Stimulated activated CD4-positive, alpha-beta T cell treated with anti-CD3 and anti-CD28 coated beads, Interleukin-2, amount 100 ng/mL, for 48 hours (primary cell): ENCODE data around the gene SDHB.

Source experiments
- DNase-seq, 2 donors: peaks; one replicate each; pipeline ENCODE4 v3.0.0-alpha.2; 2020

SDHB gene

DNA sequence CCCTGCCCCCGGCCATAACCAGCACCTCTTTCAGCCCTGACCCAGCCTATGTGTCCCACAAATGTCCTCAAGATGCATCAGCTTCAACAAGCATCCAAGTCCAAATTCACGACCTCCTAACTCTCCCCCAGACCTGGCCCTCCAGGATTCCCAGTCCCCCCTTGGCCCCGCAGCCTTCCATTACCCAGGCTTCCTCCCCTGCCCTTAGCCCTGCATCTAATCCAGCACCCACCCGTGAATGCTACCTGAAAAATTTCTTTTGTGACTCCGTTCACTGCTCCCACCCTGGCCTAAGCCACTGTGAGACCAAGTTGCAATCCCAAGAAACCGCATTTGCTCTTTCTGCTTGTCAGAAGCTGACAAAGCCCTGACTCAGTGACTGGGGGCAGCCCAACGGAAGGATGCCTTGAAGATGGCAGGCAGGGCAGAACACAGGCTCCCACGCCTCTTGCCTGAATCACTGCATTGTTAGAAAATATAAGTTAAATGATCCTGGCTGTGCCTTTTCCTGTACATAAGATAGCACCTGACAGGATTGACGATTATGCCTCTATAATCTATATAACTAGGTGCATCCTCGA, 72.5 kb downstream of the SDHB start:
- DNase-seq, result no peak

DNA sequence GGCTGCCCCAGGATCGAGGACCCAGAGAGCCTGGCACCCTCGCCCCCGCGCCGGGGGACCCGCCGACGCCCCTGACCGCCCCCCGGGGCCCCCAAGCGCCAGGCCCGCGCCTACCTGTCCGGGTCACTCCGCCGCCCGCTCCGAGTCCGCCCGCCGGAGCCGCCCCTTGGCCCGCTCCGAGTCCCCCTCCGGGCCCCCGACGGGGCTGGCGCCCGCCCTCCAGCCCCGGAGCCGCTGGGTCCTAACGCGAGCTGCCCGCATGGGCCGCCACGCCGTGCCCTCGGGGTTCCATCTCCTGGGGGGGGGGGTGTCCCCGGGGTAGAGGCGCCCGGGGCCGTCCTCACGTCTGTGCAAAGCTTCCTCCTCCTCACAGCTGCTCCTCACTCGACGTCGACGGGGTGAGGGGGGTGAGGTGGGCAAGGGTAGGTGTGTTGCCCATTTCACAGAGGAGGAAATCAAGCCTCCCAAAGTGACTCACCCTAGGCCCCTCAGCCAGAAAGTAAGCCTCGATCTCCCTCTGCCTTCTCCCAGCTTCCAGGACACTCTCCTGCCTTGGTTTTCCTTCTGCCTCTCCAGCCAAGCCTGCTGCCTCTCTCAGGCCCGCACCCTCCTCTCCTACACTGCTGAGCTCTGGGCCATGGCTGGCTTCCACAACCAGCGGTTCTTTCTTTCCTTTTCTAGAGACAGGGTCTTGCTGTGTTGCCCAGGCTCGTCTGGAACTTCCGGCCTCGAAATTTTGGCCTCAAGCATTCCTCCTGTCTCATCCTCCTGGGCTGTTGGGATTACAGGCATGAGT, 73.2 kb downstream of the SDHB start, which contains the start of gene MFAP2:
MFAP2 (minus strand) TSS at position 148 of the 796 bp plus-strand sequence. CDS start 2,347 bp downstream, outside the sequence.
- DNase-seq, result no peak

GRCh38 chr1:16979475-16980327, 74.1 kb downstream of the SDHB start:
- DNase-seq, result no peak

DNA sequence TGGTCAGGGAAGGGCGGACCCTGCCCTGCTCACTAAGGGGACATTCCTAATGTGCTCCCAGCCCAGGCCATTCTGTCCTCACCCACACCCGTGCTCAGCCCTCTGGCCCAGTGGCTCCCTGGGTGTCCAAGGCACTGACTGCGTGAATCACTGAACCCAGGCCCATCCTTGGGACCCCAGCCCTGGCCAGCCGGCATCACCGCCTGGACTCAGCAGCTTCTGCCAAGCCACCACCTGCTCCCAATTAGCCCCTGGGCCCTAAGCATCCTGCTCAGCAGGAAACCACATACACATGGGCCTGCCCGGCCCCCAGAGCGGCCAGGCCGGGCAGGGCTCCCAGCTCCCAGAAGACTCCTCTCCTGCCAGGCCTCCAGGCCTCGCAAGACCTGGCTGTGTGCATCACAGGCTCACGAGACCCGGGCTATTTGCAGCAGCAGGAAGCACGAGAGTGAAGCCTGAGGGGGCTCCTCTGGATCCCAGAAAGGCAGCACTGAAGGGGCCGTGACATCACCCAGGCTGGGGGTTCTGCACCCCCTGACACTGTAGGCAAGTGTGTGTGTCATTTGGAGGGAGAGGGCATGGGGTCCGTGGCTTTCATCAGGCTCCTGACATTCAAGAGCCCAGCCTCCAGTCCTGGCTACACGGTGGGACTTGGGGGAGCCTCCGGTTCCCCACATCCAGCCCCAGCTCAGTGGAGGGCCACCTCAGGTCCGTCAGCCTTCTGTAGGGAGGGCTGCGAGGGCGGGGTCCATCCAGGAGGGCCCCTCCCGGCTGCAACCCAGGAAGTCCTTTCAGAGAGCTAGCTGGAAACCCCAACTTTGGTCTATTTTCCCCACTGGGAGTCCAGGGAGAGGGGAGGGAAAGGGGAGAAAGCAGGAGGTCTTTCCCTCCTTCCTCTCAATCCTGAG, 75.0 kb downstream of the SDHB start:
- DNase-seq, result no peak

DNA sequence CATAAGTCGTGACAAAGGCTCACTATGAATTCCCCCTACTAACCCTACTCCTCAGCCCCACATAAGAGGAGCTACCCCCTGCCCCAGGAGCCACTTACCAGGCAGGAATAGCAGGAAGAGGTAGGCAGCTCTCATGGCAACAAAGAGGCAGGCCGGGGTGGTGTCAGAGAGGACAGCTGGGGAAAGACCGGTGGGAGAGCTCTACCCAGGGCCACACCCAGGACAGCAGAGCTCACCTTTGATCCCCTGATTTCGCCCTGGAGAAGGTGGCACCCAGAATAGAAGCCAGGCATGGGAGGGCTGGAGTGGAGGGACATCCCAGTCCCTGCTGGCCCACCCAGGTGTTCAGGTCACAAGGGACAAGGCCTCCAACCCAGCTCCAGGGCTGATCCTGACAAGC, 75.7 kb downstream of the SDHB start:
- DNase-seq, result no peak

DNA sequence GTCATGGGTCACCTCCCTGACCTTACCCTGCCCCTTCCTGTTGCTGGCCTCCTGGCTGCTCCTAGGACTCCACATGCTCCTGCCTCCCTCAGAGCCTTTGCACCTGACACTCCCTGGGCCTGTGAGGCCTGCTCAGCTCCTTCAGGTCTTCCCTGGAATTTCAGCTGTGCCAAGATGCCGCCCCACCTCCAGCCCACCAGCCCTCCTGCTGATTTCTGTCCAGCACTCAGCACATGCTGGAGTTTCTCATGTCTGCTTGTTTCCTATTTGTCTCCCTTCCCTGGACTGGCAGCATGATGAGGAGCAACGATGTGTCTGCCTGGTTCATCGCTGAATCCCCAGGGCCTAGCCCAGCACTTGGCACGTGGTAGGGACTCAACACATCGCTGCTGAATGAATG, 76.5 kb downstream of the SDHB start:
- no peak for DNase-seq

DNA sequence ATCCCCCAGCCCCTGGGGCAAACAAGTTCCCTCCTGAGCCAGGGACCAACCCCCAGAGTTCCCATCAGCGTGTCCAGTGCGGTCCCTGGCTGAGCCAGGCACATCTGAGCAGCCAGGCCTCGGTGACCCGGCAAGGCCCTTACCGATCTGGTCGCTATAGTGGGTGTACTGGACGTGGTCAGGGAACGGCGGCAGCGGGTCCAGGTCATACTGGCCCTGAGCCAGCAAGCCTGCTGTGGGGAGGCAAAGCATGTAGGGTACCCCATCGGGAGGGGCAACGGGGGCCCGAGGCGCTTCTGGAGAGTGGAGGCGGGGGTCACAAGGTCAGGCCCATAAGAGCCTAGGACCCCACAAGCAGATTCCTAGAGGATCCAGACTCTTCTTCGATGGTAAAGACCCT, 76.9 kb downstream of the SDHB start:
- DNase-seq, result no peak

DNA sequence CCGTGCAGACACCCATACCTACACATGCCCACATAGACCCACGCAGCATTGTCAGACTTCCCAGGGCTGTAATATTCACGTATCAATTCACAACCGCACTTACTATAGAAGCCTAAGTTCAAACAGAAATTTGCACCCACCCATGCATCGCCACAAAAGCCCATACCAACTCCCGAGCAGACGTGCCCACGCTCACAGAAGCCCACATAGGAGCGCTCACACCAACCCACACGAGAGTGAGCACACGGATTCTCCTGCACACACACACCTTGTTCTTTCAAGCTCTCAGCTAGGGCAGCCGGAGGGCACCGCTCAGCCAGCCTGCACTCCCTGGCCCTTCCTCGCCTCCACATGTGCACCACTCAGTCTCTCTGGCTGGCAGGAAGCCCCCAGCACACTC, 78.0 kb downstream of the SDHB start:
- no peak for DNase-seq

DNA sequence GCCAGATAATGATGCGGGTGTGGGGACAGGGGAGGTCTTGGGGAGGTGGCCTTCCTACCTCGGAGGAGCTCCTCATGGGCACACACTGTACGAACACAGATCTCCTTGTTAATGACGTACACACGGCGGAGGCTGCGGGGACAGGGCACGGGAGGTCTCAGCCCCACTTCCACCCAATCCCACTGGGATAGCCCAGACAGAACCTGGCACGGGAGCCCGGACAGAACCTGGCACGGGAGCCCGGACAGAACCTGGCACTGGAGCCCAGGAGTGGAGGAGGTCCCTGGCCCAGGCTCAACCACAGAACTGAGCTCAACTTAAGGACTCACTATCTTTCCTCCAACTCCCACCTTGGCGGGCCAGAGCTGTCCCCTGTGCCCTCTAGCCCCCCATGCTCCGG, 78.6 kb downstream of the SDHB start:
- no peak for DNase-seq

DNA sequence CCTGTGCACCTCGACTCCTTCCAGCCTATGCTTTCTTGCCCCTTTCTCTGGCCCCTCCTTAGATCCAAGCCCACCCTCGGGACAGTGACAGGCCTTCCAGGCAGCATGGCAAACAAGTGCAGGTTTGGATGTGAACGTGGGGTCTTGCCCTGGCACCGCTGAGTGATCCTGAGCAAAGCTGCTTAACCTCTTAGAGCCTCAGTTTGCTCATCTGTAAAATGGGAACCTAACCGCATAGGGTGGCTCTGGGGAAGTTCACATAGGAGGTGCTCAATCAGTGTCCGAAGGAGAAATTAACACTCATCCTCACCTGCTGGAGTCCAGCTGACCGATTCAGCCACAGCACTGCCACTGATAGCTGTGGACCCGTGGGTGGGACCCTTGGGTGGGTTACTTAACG, 80.6 kb downstream of the SDHB start:
- no peak for DNase-seq

- no peak for DNase-seq
Measured at GRCh38 chr1:16972189-16972895, 81.5 kb downstream of the SDHB start.

- DNase-seq, result no peak
Measured at GRCh38 chr1:16971341-16972188, 82.3 kb downstream of the SDHB start.

GRCh38 chr1:16970132-16970910, 83.5 kb downstream of the SDHB start:
- DNase-seq, result no peak

DNA sequence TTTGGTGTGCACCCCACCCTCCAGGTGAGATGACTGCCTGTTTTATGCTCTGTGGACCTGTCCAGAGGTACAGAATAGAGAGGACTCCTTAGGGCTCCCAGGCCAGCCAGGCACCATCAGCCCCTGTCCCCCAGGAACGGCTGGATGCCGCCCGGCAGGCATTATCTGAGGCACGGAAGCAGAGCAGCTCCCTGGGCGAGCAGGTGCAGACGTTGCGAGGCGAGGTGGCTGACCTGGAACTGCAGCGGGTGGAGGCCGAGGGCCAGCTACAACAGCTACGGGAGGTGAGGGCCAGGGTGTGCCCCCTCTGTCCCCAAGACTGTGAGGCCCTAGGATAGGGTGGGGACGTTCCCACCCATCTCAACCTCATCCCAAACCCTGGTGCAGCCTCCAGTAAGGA, 84.2 kb downstream of the SDHB start:
- DNase-seq, result no peak

DNA sequence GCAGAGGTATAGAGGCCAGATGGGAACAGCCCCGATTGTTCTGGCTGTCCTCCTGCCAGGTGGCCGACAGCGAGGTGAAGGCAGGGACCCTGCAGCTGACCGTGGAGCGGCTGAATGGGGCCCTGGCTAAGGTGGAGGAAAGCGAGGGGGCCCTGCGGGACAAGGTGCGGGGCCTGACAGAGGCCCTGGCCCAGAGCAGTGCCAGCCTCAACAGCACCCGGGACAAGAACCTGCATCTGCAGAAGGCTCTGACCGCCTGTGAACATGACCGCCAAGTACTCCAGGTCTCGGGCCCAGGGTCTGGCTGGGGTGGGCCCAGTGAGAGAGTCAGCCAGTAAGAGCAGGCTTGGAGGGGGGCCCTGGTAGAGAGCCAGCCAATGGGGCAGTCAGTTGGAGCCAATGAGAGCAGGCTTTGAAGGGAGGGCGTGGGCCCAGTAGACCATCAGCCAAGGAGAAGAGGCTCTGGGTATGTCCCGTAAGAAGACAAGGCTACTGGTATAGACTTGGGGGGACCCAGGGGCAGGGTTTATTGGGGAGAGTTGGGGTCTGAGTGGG, 84.7 kb downstream of the SDHB start:
- DNase-seq, result no peak
